Stromal cell of bone marrow (primary cell): Measurements from ENCODE around the gene TMEM125.

ENCODE experiments used
- DNase-seq: peaks from one replicate; pipeline ENCODE4 v3.0.0-alpha.2; 2012; ENCODE audit warnings: low read depth

TMEM125 gene

DNA sequence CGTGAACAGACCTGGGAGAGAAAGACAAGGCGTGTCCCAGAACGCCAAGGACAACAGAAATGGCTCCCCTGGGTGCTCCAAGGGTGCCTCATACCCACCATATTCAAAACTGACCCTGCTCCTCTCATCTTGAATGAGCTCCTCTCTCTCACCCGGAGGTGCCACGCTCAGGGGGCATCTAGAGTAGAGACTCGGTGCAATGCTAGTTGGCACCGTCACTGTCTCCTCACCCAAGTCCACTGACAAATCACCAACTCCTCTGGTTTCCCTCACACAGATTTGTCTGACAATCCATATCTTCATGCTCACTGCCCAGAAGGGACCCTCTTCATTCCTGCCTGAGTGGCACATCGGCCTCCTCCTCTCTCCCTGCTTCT lies 5.0 kb downstream of the TMEM125 start:
- DNase-seq, result no peak

DNA sequence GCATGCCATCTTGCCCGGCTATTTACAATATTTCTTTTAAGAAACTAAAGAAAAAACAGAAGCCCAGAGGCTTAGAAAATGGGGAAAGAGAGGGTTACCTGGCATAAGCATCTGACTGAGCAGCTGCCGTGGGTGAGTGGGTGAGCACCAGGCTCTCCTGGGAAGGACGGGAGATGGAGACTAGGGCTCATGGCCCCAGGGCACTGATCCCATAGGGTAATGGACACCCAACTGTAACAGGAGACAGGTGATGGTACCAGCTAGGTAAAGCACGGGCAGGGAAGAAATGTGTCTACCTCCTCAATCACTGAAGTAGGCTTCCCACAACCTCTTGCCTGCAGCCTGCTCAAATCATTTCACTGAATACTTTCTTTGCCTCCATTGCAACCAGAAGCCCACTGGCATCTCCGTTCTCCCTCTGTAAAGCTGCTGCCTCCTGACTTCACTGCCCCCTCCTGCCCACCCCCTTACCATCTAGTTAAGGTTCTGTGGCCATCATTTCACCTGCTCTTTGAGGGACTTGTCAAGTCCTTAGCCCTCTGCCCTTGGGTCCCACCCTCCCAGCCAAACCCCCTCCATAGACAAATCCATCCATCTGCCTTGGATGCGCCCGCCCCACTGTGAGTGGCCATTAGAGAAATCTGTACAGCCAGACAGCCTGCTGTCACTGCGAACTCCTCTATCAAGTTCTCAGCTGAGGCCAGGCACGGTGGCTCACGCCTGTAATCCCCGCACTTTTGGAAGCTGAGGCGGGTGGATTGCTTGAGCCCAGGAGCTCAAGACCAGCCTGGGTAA lies 6.2 kb downstream of the TMEM125 start:
- DNase-seq, result no peak

DNA sequence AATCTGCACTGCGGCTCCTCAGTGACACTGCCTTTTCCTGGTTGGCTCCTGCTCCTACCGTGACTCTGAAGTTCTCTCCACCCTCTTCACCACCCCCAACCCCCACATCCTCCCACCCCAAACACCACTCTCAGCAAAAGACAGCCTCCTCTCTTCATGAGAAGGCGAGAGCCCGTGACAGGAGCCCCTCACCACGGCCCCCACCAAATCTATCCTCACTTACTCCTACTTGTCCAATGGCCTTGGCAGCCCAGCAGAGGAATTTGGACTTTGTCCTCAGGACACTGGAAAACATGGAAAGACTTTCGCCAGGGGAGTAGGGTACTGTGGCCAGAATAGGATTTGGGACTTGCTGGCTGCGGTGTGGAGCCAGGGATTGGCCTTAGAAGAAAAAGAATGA lies 6.9 kb downstream of the TMEM125 start:
- DNase-seq, result no peak

DNA sequence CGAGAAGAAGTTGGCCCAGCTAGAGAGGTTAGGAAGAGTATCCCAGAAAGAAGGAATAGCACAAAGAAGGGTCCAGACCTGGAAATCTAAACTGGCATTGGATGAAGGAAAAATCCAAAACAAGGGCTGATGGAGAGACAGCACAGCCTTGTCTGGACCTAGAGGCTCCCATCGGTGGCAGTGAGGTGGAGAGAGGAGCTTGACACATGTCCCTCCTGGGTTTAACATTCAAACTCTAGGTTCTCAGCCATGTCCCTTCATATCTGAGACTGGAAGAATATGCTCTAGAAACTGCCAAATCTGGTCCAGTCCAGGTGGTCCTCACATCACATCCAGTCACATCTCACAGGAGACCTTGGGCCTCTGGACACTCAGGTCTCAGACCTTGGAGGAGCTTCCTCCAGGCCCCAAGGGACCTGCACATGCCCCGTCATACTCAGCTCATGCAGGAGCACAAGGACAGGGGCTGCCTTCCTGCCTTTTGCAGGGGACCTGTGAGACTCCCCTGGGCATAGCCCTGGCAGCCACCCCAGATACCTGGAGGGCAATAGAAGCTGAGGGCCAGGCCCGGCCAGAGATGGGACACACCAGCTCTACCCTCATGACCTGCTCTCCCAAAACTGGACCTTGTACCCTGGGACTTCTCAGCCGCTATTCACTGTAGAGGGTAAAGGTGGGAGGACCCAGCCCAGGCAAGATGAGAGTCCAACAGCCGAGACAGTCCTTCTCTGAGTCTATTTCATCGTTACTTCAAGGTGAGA lies 7.5 kb downstream of the TMEM125 start:
- DNase-seq, result no peak

- DNase-seq, result no peak
Observed at GRCh38 chr1:43279161-43279560, 9.4 kb downstream of the TMEM125 start.

- DNase-seq, result no peak
Observed at GRCh38 chr1:43279666-43280065, 9.9 kb downstream of the TMEM125 start.

DNA sequence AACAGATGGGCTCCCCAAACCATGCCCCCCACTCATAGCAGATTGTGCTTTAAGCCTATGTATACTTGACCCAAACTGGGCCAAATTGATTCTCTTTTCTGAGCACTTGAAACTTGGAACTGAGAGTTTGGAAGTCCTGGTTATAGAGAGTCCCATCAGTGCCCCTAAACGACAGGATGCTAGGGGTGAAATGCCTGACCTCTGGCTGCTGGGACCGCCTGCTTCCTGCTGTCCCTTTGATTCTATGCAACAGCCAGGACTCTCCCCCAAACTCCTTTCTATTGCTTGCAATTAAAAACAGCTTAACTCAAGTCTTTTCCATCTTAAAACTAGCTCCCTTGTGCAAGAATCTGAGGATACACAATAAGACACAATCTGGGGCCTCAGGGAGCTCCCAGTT lies 10.9 kb downstream of the TMEM125 start:
- DNase-seq, result no peak

- no peak for DNase-seq
Observed at GRCh38 chr1:43282220-43283195, 12.7 kb downstream of the TMEM125 start.

DNA sequence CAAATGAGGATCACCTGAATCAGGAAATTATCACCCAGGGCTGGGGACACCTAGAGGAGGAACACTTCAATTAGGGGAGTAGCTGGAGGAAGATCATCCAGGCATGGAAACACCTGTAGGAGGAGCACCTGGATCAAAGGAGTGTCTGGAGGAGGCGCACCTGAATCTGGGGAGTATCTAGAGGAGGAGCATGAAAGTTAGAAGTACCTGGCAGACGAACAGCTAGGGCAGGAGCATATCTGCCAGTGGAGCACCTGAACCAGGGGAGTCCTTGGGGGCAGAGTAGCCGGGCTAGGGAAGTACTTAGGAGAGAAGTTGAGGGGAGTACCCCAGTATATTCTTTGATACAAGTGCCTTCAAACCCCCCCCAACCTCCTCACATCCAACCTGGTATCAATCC lies 14.3 kb downstream of the TMEM125 start:
- DNase-seq, result no peak

DNA sequence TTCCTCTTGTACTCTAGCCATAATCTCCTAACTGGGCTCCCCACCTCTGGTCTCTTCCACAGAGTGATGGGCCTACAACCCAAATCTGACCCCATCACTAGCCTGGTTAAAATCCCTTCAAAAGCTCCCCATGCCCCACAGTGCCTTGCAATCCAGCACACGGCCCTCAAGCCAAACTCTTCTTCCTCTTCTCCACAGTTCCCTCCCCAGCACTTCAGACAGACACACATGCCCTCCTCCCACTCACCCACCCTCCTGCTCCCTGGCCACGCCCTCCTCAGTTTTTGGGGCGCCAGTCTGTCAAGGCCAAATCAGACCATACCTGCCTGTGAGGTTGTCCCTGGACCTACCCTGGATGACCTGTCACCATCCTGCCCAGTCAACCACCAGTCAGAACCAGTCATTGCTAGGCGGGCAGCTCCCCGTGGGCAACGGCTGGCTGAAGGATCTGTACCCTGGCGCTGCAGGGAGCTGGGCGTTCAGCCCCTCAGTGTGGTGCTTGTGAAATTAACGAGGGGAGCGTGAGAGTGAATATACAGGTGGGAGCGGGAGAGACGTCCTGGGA lies 14.8 kb downstream of the TMEM125 start:
- no peak for DNase-seq

DNA sequence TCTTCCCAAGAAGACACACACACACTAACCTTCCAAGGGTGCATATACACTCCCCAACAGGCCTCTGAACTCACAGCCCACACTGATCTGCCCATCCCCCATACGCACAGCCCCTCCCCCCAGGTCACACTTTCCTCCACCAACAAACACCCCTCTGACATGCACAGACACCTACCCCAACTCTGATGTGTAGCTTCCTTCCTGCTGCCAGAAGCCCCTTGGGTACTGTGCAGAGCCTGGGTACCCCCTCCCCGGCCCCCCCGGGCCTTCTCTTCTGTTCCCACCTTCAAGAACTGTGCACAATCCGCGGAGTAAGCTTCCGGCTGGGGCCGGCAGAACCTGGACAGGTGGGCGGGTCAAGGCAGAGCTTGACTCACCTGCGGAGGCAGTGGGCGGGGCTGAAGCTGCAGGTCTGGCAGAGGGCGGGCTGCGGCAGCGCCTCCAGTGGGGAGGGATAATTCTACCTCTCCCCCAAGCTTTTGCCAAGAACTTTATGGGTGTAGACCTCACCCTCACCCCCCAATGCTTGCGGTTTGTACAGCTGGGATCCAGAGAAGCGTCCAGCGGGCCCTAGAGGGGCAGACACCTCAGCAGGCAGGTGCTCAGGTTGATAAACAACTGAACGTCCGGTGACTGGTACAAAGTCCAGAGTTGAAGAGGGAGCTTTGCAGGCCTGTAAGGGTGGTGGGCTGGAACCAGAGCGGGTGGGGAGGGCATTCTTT lies 15.6 kb downstream of the TMEM125 start, which contains the start of gene C1orf210:
C1orf210 (minus strand) TSS at position 313 of the 722 bp plus-strand sequence. CDS start 2,311 bp downstream, outside the sequence.
- no peak for DNase-seq

GRCh38 chr1:43286115-43286514 lies 16.3 kb downstream of the TMEM125 start:
- DNase-seq, result no peak

GRCh38 chr1:43286533-43286932 lies 16.8 kb downstream of the TMEM125 start:
- no peak for DNase-seq

DNA sequence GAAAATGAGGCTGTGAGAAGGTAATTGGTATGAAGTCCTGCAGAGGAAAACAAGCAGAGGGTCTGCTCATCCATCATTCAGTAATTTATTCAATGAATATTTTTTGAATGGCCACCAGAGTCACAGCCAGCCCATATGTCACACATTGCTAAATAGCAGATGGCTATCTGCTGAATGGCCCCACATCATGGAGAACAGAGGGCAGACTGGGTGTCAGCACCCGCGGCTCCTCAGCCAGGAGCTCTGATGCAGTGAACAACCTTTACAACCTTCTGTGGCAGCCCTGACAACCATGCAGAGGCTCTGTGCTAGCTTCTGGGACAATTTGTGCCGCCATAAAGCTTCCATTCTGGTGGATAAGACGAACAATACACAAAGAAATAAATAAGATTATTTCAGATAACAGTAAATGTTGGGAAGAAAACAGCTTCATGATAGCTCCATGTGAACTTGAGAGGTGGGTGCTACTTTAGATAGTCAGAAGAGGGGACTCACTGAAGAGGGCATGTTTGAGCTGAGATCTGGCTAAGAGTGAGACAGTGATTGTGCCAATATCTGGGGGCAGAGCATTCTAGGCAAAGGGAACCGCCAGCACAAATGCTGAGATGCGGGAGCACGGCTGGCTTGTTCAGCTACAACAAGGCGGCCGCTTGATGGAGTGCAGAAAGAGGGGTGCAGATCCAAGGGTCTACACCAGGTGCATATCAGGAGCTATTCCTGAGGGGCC lies 18.4 kb downstream of the TMEM125 start:
- no peak for DNase-seq

- no peak for DNase-seq
Observed at GRCh38 chr1:43288785-43289706, 19.3 kb downstream of the TMEM125 start.

- no peak for DNase-seq
Observed at GRCh38 chr1:43292216-43292615, 22.4 kb downstream of the TMEM125 start.

DNA sequence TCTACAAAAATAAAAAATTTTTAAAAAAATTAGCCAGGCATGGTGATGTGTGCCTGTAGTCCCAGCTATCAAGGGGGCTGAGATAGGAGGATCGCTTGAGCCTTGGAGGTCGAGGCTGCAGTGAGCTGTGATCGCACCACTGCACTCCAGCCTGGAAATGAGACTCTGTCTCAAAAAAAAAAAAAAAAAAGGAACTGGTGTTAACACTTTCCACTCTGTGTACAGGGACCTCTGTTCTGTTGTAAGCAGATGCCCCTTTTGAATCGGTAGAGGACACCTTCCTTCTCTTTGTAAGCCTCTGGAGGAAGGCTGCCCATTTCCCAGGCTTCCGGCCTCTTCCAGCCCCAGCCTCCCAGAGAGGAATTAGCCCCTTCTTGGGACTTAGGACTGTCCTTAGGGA lies 22.9 kb downstream of the TMEM125 start:
- DNase-seq, result no peak

- DNase-seq, result no peak
Observed at GRCh38 chr1:43293176-43293575, 23.4 kb downstream of the TMEM125 start.
